Prostate gland (tissue), 2 donors: ENCODE data around the gene TNIP2. TPM values are rescaled to one million over a fixed set of nuclear protein-coding genes. Genes with fewer than 3 reads are reported as not detected.

Source experiments
- DNase-seq: peaks from one replicate; pipeline ENCODE4 v3.0.0-alpha.2; 2019; ENCODE audit warnings: low spot score
- H3K27ac ChIP-seq, 2 donors: fragments of 200-600 bp; sonication (generic); 2 replicates each; pipeline ENCODE4 v1.5.1; 2017 to 2019
- H3K27me3 ChIP-seq: fragments of 200-600 bp; sonication (generic); replicated peaks from 2 replicates; pipeline ENCODE4 v1.5.1; 2019; ENCODE audit not compliant: insufficient read depth
- H3K36me3 ChIP-seq, 2 donors: fragments of 200-600 bp; sonication (generic); 1 replicate in 1 of 2; 2 replicates in 1 of 2; pipeline versions ENCODE4 v1.5.1 to v1.8.1; 2017 to 2019
- H3K4me1 ChIP-seq: fragments of 200-600 bp; sonication (generic); replicated peaks from 2 replicates; pipeline ENCODE4 v1.5.1; 2019
- H3K4me3 ChIP-seq, 2 donors: fragments of 200-600 bp; sonication (generic); 2 replicates each; pipeline ENCODE4 v1.5.1; 2017 to 2019
- H3K9me3 ChIP-seq: fragments of 200-600 bp; sonication (generic); 2 replicates; pipeline ENCODE4 v1.5.1; 2017
- POLR2A ChIP-seq: fragments of 450-650 bp; IDR thresholded peaks from one replicate; pipeline ENCODE4 v1.6.1; 2016; ENCODE audit warnings: antibody characterized with exemption, mild to moderate bottlenecking
- POLR2AphosphoS5 ChIP-seq: sonication (generic); formaldehyde crosslinking; IDR thresholded peaks from one replicate; pipeline ENCODE4 v1.6.1; 2017; ENCODE audit warnings: antibody characterized with exemption
- WGBS: methylation state at CpG from one replicate; pipeline ENCODE4 v1.1.5; 2018; 5-methylcytosine and 5-hydroxymethylcytosine counted together
- intact Hi-C: fragments of 100-400 bp; cut with DNase I; formaldehyde crosslinking; loops from one replicate; pipeline ENCODE4 v1.14.2; 2022
- total RNA-seq, 2 donors: library from RNA; depleted of rRNA; stranded (reverse); fragments of >200 nt; gene quantifications; one replicate each; pipeline ENCODE4 v1.1.0, GENCODE V29; 2016
- TF ChIP-seq, protein P1 (sequence below), 4 experiments: fragments of 200-600 bp in 2 of 4; fragments of 450-650 bp in 2 of 4; sonication (generic) in 2 of 4; IDR thresholded peaks; 1 replicate in 3 of 4; 2 replicates in 1 of 4; pipeline ENCODE4 v1.5.1; 2016 to 2019; ENCODE audit warnings: antibody characterized with exemption in 4 of 4, mild to moderate bottlenecking in 2 of 4, moderate library complexity in 2 of 4

Gene TNIP2
- total RNA-seq, 2 donors from 2014 or later, result 54.8 to 94.0 TPM

GRCh38 chr4:2761035-2761923 is 5.1 kb upstream of the TNIP2 start:
- TF ChIP-seq POLR2A (no peak), POLR2AphosphoS5 (no peak)
- TF ChIP-seq, protein P1, sequence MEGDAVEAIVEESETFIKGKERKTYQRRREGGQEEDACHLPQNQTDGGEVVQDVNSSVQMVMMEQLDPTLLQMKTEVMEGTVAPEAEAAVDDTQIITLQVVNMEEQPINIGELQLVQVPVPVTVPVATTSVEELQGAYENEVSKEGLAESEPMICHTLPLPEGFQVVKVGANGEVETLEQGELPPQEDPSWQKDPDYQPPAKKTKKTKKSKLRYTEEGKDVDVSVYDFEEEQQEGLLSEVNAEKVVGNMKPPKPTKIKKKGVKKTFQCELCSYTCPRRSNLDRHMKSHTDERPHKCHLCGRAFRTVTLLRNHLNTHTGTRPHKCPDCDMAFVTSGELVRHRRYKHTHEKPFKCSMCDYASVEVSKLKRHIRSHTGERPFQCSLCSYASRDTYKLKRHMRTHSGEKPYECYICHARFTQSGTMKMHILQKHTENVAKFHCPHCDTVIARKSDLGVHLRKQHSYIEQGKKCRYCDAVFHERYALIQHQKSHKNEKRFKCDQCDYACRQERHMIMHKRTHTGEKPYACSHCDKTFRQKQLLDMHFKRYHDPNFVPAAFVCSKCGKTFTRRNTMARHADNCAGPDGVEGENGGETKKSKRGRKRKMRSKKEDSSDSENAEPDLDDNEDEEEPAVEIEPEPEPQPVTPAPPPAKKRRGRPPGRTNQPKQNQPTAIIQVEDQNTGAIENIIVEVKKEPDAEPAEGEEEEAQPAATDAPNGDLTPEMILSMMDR (IDR thresholded peaks at IDR 0.05), result peak in 1 of 4 experiments; percentile 28
- Histone ChIP-seq H3K27me3 (no peaks in the 10 kb centered on the region), H3K9me3 (no peaks in the 10 kb centered on the region), H3K36me3 (no peaks in the 10 kb centered on the region), H3K27ac (no peak overlapping the region), H3K4me3 (no peak overlapping the region), H3K4me1 (peaks cover 3% of the 10 kb centered on the region)
- DNase-seq, result no peak
- intact Hi-C loops, result loop anchor here (5.0 kb wide), 2 partner anchors 201 to 276 kb away; partner anchors contain the start of genes GRK4 and NOP14
- WGBS, result 63% methylated on average over 14 of the region's 14 CpGs

DNA sequence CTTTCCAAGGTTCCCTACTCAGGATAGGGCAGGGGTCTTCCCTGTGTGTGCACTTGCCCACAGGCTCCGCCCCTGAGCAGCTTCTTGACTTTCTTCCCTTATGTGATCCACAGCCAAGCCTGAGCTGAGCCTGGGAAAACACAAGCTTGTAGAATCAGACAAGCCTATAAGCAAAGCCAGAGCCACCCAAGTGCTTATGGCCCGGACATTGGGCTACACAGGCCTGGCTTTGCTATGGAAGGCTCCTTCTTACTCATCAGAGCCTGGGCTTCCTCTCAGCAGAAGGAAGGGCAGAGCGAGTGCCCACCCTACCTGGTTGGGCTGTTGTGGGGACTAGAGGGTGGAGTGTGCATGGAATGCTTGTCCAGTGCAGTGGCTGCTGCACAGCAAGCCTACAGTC is 1.3 kb upstream of the TNIP2 start:
- Histone ChIP-seq H3K36me3 (no peaks in the 10 kb centered on the region), H3K4me3 (no peak overlapping the region), H3K27ac (no peak overlapping the region), H3K27me3 (no peaks in the 10 kb centered on the region), H3K4me1 (peaks cover 3% of the 10 kb centered on the region), H3K9me3 (no peaks in the 10 kb centered on the region)
- no peak for DNase-seq
- 89% methylated on average over 3 of the region's 3 CpGs for WGBS
- intact Hi-C loops, result loop anchor here (5.0 to 10.0 kb wide), 2 partner anchors 220 to 513 kb away; partner anchors contain the start of genes FAM193A, HAUS3 and POLN
- TF ChIP-seq POLR2AphosphoS5, result no peak
- TF ChIP-seq, protein P1 (IDR thresholded peaks at IDR 0.05), result no peak
- TF ChIP-seq POLR2A, result no peak

DNA sequence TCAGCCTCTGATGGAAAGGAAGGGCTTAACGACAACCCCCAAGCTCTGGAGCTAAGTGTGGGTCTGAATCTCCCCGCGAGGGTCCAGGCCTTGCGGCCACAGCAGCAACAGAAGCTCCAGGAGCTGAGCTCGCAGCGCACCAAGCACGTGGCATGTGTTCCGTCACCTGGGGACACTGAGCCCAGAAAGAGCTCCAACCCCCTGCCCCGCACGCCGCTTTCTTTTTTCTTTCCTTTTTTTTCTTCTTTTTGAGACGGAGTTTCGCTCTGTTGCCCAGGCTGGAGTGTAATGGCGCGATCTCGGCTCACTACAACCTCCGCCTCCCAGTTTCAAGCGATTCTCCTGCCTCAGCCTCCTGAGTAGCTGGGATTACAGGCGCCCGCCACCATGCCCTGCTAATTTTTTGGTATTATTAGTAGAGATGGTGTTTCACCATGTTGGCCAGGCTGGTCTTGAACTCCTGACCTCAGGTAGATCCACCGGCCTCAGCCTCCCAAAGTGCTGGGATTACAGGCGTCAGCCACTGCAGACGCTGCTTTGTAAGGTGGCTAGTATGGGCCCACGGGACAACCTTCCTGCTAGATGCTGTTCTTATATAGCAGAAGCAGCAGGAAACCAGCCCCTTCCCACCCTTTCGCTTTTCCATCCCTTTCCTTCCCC is 685 bp upstream of the TNIP2 start:
- WGBS, result 71% methylated on average over 25 of the region's 25 CpGs
- no peaks in the 10 kb centered on the region for H3K36me3 ChIP-seq
- no peak for DNase-seq
- H3K4me1 ChIP-seq, result peaks cover 3% of the 10 kb centered on the region
- no peaks in the 10 kb centered on the region for H3K27me3 ChIP-seq
- H3K9me3 ChIP-seq, result no peaks in the 10 kb centered on the region
- intact Hi-C loops, result loop anchor here (5.0 to 10.0 kb wide), 2 partner anchors 220 to 512 kb away; partner anchors contain the start of genes FAM193A, HAUS3 and POLN
- TF ChIP-seq, protein P1 (IDR thresholded peaks at IDR 0.05), result no peak
- TF ChIP-seq POLR2AphosphoS5, result no peak
- TF ChIP-seq POLR2A, result no peak
- peak overlapping the region; percentile 66 to 67 for H3K27ac ChIP-seq
- H3K4me3 ChIP-seq, result peak overlapping the region; percentile 14 to 87

GRCh38 chr4:2754848-2755819 is 1.0 kb downstream of the TNIP2 start:
- Histone ChIP-seq H3K27me3 (no peaks in the 10 kb centered on the region), H3K27ac (peak overlapping the region; percentile 79 to 87), H3K36me3 (no peaks in the 10 kb centered on the region), H3K4me1 (peaks cover 3% of the 10 kb centered on the region), H3K9me3 (no peaks in the 10 kb centered on the region), H3K4me3 (peak overlapping the region; percentile 73 to 87)
- DNase-seq, result no peak
- WGBS, result 56% methylated on average over 23 of the region's 23 CpGs
- TF ChIP-seq POLR2AphosphoS5 (no peak), POLR2A (no peak)
- TF ChIP-seq, protein P1 (IDR thresholded peaks at IDR 0.05), result no peak
- intact Hi-C loops, result loop anchor here (5.0 to 10.0 kb wide), 2 partner anchors 218 to 510 kb away; partner anchors contain the start of genes FAM193A, HAUS3 and POLN
